ENCODE results near the gene ARHGAP10. TPM values are rescaled to one million over a fixed set of nuclear protein-coding genes. Genes with fewer than 3 reads are reported as not detected.

The ARHGAP10 gene
- total RNA-seq, 1 donor from 2014 or later = 20.2 TPM

- Mint-ChIP-seq H3K9me3 (no peaks in the 10 kb centered on the region), H3K27ac (no peak overlapping the region)
- H3K79me2 ChIP-seq (ENCODE audit: low read depth) = no peaks in the 10 kb centered on the region
Measured at GRCh38 chr4:148017801-148018200, 285.9 kb downstream of the ARHGAP10 start.

GRCh38 chr4:148021686-148022085 is 289.8 kb downstream of the ARHGAP10 start:
- no peak for DNase-seq (ENCODE audit: low spot score)
- Histone ChIP-seq H3K27me3 (no peaks in the 10 kb centered on the region), H3K27ac (no peak overlapping the region), H3K4me1 (no peaks in the 10 kb centered on the region), H3K36me3 (peaks cover 4% of the 10 kb centered on the region), H3K9ac (no peak overlapping the region), H3K9me3 (ENCODE audit: low read depth) (no peaks in the 10 kb centered on the region), H3K79me2 (ENCODE audit: low read depth) (no peaks in the 10 kb centered on the region), H4K20me1 (ENCODE audit: low read depth) (no peaks in the 10 kb centered on the region), H3K4me3 (no peak overlapping the region), H3K4me2 (no peak overlapping the region), H2AFZ (replicated peaks) (no peak overlapping the region), H3F3A (ENCODE audit: low read depth) (no peaks in the 10 kb centered on the region)
- H3K27ac Mint-ChIP-seq = no peak overlapping the region
- TF ChIP-seq EZH2phosphoT487 (IDR thresholded peaks at IDR 0.05) (no peak), CTCF (IDR thresholded peaks at IDR 0.05) (no peak), EZH2 (IDR thresholded peaks at IDR 0.05) (no peak)
- H3K4me1 Mint-ChIP-seq = peaks cover 10% of the 10 kb centered on the region
- H3K36me3 Mint-ChIP-seq = no peaks in the 10 kb centered on the region
- no peaks in the 10 kb centered on the region for H3K27me3 Mint-ChIP-seq (ENCODE audit: insufficient read depth, low read depth)
- no peak overlapping the region for H3K4me3 Mint-ChIP-seq
- no peaks in the 10 kb centered on the region for H3K9me3 Mint-ChIP-seq

More at GRCh38 chr4:148017801-148018200, 285.9 kb downstream of the ARHGAP10 start:
- no peaks in the 10 kb centered on the region for H3K4me1 ChIP-seq
- no peak for DNase-seq (ENCODE audit: low spot score)
- H3K4me2 ChIP-seq = no peak overlapping the region
- H3K9ac ChIP-seq = no peak overlapping the region
- H4K20me1 ChIP-seq (ENCODE audit: low read depth) = no peaks in the 10 kb centered on the region
- H3K4me3 ChIP-seq = no peak overlapping the region
- H3K27me3 Mint-ChIP-seq (ENCODE audit: insufficient read depth, low read depth) = no peaks in the 10 kb centered on the region
- H3K27ac ChIP-seq = no peak overlapping the region
- TF ChIP-seq CTCF (IDR thresholded peaks at IDR 0.05) (no peak), EZH2 (IDR thresholded peaks at IDR 0.05) (no peak), EZH2phosphoT487 (IDR thresholded peaks at IDR 0.05) (no peak)
- H3K36me3 Mint-ChIP-seq = no peaks in the 10 kb centered on the region
- H3F3A ChIP-seq (ENCODE audit: low read depth) = no peaks in the 10 kb centered on the region
- H3K36me3 ChIP-seq = no peaks in the 10 kb centered on the region
- H3K9me3 ChIP-seq (ENCODE audit: low read depth) = no peaks in the 10 kb centered on the region
- no peak overlapping the region for H3K4me3 Mint-ChIP-seq
- no peak overlapping the region for H2AFZ ChIP-seq (replicated peaks)
- no peaks in the 10 kb centered on the region for H3K27me3 ChIP-seq
- H3K4me1 Mint-ChIP-seq = peaks cover 9% of the 10 kb centered on the region

GRCh38 chr4:148022975-148023374 is 291.1 kb downstream of the ARHGAP10 start:
- H3K27ac ChIP-seq = no peak overlapping the region
- peaks cover 13% of the 10 kb centered on the region for H3K4me1 Mint-ChIP-seq
- no peak overlapping the region for H3K4me3 Mint-ChIP-seq
- H3K27ac Mint-ChIP-seq = no peak overlapping the region
- H3K27me3 Mint-ChIP-seq (ENCODE audit: insufficient read depth, low read depth) = no peaks in the 10 kb centered on the region
- H3K36me3 ChIP-seq = peaks cover 4% of the 10 kb centered on the region
- H3K27me3 ChIP-seq = no peaks in the 10 kb centered on the region
- no peak overlapping the region for H2AFZ ChIP-seq (replicated peaks)
- H3K4me3 ChIP-seq = no peak overlapping the region
- no peaks in the 10 kb centered on the region for H3K9me3 ChIP-seq (ENCODE audit: low read depth)
- H3K9ac ChIP-seq = no peak overlapping the region
- TF ChIP-seq CTCF (IDR thresholded peaks at IDR 0.05) = no peak
- no peak for TF ChIP-seq EZH2phosphoT487 (IDR thresholded peaks at IDR 0.05)
- no peak for TF ChIP-seq EZH2 (IDR thresholded peaks at IDR 0.05)
- H3K4me1 ChIP-seq = no peaks in the 10 kb centered on the region
- H3K36me3 Mint-ChIP-seq = peaks cover 1% of the 10 kb centered on the region
- H3K9me3 Mint-ChIP-seq = peaks cover 3% of the 10 kb centered on the region
- H4K20me1 ChIP-seq (ENCODE audit: low read depth) = no peaks in the 10 kb centered on the region
- no peaks in the 10 kb centered on the region for H3K79me2 ChIP-seq (ENCODE audit: low read depth)
- H3K4me2 ChIP-seq = no peak overlapping the region
- no peak for DNase-seq (ENCODE audit: low spot score)
- no peaks in the 10 kb centered on the region for H3F3A ChIP-seq (ENCODE audit: low read depth)

Data from neural progenitor cell (in vitro differentiated cells).